Measurements from ENCODE around the gene LPA.
"Not testable (repeated sequence)": the region's sequence is repeated elsewhere in the genome, so short reads cannot be mapped to it uniquely, and the experiment has no call there.

GRCh38 chr6:160695622-160696021 is 31.5 kb upstream of the LPA start:
- not testable (repeated sequence) for TF ChIP-seq SP1 (IDR thresholded peaks at IDR 0.05); ELF4 (IDR thresholded peaks at IDR 0.05); LEF1 (IDR thresholded peaks at IDR 0.05; ENCODE audit: borderline replicate concordance); TARDBP (IDR thresholded peaks at IDR 0.05); ARNT (IDR thresholded peaks at IDR 0.05); SUZ12 (IDR thresholded peaks at IDR 0.05); NFRKB (IDR thresholded peaks at IDR 0.05)
